ENCODE results near the gene LNPEP.

The LNPEP gene

DNA sequence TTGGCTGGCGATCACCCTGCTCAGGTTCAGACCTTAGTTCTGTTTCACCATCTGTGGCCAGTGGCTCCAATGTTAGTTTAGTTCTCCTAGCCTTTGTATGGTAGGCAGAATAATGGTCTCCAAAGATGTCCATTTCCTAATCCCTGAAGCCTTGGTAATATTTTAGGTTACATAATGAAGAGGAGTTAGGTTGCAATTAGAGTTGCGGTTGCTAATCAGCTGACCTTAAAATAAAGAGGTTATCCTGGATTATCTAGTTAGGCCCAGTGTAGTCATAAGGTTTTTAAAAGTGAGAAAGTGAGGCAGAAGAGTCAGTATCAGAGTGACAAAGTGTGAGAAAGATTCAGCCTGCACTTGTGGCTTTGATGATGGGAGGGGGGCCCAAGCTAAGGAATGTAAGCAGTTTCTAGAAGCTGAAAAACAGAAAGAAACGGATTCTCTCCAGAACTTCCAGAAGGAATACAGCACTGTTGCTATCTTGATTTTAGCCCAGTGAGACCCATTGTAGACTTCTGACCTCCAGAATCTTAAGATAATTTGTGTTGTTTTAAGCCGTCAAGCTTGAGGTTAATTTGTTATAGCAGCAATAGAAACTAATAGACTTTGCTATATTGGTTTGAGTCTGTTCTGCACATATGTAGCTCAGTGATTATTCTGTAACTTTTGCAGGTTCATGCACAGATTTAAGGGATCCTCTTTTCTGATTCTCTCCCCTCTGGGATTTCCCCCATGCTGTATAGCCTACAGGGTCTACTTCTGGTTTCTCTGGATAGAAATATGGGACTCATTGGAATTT lies 21.6 kb downstream of the LNPEP start:
- DNase-seq (ENCODE audit: low read depth in 4 of 4, low spot score in 1 of 4): peak in 1 of 4 experiments; percentile 22

DNA sequence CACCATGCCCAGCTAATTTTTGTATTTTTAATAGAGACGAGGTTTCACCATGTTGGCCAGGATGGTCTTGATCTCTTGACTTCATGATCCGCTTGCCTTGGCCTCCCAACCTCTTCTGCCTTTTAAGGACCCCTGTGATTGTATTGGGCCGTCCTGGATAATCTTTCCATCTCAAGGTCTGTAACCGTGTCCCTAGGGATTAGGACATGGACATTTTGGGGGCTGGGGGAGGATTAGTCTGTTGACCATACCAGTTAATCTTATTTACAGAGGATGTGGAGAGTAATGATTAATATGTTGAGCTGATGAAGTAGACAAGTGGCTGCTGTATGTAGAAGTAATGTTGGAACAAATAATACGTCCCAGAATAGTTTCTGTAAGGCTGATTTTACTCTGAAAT lies 23.1 kb downstream of the LNPEP start:
- DNase-seq (ENCODE audit: low read depth in 4 of 4, low spot score in 1 of 4): no peak

DNA sequence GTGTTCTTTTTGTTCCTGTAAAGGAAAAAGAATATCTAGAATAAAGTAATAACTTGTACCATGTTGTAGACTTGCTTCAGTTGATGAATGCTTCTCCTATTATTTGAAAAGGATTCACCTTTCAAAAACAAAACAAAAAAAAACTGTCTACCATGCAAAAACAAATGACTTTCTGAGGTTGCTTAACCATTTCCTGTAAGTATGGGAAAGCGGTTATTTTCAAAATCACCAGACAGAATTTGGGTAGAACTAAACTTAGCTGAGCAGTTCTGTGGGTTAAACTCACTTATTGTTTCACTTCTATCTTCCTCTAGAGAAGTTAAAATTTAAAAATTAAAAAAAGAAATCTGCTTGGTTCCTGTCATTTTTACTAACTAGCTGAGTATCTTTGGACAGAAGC lies 25.2 kb downstream of the LNPEP start:
- no peak for DNase-seq (ENCODE audit: low read depth in 4 of 4, low spot score in 1 of 4)

DNA sequence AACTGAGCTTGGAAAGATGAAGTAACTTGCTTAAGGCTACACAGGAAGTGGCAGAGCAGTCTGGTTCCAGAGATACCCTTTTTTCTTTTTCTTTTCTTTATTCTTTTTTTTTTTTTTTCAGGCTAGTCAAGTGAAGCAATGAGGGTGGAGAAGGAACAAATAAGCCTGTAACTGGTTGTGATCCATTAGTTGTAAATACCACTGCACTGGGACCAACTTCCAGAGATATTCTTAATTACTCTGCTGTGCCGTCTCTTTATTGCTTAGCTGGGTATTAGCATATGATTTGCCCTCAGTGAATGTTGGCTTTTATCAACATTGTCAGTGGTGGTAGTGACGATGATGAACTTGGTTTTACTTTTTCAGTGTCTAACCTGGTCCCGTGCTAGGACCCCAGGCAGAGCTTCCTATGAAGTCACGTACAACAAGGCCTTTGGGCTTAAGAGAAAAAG lies 26.7 kb downstream of the LNPEP start:
- DNase-seq (ENCODE audit: low read depth in 4 of 4, low spot score in 1 of 4): no peak

DNA sequence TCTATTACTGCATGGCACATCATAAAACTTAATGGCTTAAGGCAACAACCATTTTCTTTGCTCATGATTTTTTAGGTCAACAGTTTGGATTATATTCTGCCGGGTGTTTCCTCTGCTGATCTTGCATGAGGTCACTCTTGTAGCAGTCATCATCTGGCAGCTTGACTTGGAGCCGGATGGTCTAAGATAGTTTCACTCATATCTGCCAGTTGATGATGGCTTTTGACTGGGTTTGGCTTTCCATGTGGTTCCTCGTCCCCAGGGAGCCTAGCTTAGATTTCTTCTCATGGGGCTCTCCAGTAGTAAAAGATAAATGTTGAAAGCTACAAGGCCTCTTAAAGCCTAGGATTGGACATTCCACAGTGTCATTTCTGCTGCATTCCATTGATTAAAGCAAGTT lies 27.4 kb downstream of the LNPEP start:
- no peak for DNase-seq (ENCODE audit: low read depth in 4 of 4, low spot score in 1 of 4)

DNA sequence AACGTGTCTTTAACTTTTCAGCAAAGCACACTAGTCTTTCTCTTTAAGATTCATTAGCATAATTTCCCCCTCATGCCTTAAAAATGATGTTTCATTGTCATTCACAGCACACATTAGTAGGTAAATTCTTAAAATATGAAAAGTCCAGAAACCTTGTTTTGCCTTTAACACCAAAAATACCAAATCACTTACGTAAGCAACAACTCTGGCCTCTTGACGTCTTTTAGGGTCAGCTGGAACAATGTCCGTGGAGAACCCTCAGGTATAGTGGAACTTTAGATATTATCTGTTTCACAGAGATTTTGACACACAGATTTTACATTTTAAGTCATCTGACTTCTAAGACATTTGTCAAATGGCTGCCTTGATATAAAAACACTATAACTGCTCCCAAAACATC lies 30.9 kb downstream of the LNPEP start:
- DNase-seq (ENCODE audit: low read depth in 4 of 4, low spot score in 1 of 4): no peak

DNA sequence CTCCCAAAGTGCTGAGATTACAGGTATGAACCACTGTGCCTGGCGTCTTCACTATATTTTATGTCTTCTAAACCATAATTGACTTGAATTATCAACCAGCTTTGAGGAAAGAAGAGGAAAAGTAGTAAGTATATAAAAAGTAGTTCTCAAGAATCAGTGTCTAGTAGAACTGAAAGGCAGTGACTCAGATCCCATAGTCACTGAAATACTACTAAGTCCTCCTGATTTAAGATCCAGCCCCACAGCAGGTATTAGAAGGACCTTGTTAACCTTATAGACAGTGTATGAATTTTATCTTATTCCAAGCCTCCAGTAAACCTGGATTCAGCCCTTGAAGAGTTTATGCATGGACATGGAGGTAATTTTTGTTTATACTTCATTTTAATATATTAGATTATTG lies 31.5 kb downstream of the LNPEP start:
- DNase-seq (ENCODE audit: low read depth in 4 of 4, low spot score in 1 of 4): no peak

DNA sequence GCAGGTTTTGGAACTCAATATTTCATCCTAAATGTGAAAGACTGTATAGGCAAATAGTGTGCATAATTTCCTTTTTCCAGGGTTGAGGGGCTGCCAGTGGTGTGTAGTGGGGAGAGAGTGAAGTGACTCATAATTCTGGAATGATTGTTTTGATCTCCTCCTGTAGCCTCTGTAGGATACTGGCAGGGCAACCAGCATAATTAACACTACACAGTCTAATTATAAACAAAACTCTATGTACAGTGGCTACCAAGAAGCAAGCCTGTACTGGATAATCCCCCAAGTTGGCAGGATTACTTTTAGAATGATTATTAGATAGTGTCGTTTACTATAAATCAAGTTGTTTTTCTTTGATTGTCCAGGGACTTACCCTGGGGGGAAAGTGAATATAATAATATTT lies 32.2 kb downstream of the LNPEP start:
- no peak for DNase-seq (ENCODE audit: low read depth in 4 of 4, low spot score in 1 of 4)

DNA sequence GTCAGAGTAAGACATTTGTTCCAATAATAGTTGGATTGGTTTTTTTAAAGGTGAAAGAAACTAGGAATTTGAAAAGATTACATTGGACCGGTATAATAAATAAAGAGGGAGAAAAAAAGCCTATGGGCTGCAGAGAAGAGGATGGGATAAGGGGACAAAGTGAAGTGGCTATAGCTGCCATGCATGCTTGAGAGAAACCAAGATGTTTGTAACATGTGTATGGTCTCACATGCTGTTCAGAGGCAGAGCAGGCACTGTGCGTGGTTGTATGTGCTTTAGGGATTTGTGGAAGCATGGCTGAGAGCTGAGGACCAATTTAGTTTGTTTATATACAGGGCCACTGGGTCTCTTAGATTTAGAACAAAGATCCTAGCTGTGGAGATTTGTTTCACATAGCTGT lies 32.7 kb downstream of the LNPEP start:
- DNase-seq (ENCODE audit: low read depth in 4 of 4, low spot score in 1 of 4): no peak

DNA sequence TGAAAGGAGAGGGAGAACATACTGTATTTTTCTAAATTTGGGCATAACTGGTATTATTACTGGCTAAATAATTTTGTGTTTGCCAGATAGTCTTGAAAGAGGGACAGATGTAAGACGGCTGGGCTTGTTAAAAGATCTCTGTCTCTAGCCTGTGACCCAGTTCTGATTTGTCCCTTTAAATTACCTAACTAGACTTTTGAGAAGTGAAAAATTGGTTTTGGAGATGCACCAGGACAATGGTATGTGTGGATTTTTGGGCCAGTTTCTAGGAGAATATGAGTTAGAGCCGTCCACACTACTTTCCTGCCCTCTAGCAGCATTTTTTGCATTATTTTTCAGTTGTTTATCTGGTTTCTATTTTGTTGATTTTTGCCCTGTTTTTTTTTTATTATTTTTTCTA lies 33.5 kb downstream of the LNPEP start:
- no peak for DNase-seq (ENCODE audit: low read depth in 4 of 4, low spot score in 1 of 4)

DNA sequence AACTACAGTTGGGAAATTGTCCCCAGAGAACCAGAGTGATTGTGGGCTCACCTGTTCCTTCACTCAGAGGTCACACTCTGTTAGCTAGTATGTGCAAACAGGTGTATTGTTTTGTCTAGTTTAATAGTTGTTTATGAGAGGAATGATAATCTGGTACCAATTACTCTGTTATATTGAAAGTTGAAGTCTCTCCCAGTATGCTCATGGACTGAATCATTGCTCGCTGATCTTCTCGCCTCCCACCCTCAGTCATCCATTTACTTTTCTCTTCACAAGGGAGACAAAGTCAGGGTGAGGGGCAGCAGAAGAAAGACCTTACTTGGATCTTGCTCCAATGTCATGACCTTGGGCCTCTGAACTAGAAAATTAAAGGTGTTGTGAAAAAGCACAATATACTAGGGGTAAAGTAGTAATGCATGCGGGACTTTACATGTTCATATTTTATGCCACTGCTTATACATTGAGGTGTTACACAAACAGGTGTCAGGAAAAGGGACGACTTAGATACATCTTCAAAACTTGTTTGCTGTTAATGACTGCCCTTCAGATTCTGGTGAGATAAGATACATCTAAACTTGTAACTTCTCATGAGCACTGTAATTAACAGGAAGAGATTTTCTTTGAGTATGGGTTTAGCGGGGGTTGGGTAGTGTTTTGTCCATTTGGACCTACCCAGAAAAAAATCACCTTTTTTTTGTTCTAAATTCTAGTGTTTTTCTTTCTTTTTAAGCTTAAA lies 36.9 kb downstream of the LNPEP start:
- DNase-seq (ENCODE audit: low read depth in 4 of 4, low spot score in 1 of 4): no peak

DNA sequence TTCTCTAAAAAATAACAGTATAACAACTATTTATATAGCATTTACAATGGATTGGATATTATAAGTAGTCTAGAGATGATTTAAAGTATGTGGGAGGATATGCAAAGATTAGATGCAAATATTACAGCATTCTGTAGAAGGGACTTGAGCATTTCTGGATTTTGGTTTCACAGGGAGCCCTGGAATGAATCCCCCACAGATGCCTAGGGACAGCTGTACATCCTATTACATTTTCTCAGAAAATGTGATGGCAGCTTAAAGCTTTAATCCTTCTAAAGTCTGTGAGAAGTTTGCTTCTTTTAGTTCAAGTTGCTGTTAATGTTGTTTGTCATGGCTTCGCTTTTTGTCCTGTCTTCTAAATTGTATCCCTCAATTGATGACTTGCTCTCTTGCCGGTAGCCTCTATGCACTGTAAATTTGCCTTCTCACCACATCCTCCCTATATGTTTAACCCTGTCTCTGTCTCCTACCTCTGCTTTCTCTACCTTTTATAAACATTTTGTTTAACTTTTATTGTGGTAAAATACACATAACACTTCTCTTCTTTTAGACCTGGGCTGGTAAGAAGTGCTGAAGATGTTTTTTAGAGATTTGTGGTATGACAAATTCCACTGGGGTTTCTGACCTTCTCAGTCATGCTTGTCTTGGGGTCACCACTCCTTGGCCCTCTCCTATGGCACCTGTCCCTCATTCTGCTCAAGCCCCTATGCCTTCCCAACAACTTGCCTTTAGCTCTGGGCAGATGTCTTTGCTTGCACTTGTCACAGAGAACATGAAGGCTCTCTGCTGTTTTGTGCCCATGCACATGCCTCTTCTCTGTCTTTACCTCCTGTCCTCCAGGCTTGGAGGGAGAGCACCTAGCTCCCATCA lies 37.9 kb downstream of the LNPEP start:
- no peak for DNase-seq (ENCODE audit: low read depth in 4 of 4, low spot score in 1 of 4)

DNA sequence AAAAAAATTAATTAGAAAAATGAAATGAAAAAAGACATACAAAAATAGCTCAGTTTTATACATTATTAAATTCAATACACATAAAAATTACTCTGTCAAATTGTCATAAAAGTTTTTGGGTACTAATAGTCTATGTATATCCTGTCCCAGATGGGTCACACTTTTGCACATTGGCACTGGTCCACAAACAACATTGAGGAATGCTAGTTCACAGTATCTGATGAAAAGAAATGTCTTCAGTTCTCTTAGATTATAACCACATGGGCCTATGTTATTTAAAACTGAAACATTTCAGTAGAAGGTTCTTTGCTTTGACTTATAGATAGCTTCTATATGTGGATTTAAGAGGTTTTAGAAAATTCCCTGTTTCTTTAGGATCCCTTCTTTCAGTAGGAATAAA lies 39.8 kb downstream of the LNPEP start:
- no peak for DNase-seq (ENCODE audit: low read depth in 4 of 4, low spot score in 1 of 4)

DNA sequence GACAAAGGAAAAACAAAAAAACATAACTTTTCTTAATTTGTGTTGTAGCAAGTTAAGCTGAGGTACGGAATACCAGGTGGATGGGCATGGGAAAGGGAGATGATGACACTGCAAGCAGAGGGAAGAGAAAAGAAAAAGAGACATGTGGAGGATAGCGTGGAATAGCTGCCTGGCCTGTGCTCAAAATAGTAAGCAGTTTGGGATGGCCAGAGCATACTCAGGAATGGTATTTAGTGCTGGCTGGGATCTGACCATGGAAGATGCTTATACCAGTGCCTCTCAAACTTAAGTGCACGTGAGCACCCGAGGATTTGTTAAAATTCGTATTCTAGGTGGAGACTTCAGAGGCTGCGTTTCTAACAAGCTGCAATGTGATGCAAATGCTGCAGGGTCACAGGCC lies 41.3 kb downstream of the LNPEP start:
- no peak for DNase-seq (ENCODE audit: low read depth in 4 of 4, low spot score in 1 of 4)

DNA sequence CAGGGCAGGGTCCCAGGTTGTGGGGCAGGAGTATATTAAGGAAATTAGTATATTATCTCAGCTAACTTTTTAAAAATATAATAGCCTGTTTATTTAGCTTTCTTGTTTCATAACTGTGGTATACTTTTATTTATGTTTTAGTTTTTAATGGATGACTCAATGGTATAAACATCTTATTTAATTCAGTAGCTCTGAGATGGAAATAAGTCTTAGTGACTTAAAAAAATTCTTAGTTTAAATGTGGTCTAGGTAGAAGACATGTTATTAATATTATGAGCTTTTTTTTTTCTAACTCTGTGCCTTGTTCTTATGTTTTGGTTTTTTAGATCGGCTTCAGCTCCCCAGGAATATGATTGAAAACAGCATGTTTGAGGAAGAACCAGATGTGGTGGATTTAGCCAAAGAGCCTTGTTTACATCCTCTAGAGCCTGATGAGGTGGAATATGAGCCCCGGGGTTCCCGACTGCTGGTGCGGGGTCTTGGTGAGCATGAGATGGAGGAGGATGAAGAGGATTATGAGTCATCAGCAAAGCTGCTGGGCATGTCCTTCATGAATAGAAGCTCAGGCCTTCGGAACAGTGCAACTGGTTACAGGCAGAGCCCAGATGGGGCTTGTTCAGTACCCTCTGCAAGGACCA lies 43.1 kb downstream of the LNPEP start:
- DNase-seq (ENCODE audit: low read depth in 4 of 4, low spot score in 1 of 4): no peak

DNA sequence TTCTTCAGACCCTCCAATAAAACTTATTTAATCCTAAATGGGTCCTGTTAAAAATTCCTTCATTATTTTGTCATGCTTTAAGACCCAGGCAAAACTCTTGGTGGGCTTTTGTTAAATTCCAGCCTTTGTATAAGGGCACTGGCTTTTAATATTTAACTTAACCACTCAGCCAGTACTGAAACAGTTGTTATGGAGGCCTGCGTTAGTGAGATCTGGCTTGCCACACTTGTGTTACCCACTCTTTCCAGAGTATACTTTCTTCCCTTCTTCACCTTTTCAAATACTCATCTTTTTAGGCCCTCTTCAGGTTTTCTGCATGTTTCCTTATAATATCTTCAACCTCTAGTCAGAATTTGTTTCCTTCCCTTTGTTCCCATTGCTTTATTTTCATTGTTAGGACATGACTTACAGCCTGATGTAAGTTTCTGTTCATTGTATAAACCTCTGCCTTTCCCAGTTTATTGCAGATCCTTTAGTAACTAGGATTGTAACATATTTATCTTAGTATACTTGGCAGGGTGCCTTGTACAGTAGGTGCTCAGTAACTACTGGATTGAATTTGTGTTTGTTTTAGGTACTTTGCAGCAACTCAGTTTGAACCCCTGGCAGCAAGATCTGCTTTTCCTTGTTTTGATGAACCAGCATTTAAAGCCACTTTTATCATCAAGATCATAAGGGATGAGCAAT lies 48.8 kb downstream of the LNPEP start:
- DNase-seq (ENCODE audit: low read depth in 4 of 4, low spot score in 1 of 4): no peak

DNA sequence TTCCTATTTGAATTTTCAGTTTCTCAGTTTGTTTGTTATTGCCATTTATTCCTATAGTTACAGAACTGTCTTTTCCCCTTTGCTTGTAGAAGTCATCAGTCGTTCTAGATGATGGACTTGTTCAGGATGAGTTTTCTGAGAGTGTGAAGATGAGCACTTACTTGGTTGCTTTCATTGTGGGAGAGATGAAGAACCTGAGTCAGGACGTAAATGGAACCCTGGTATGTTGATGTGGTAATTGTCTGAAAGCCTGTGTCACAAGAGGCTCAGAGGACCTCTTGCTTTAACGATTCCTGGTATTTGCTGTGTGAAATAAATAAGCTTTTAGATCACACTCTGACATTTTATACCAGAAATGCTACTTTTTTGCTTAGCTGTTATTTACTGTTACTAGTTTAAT lies 50.6 kb downstream of the LNPEP start:
- no peak for DNase-seq (ENCODE audit: low read depth in 4 of 4, low spot score in 1 of 4)

DNA sequence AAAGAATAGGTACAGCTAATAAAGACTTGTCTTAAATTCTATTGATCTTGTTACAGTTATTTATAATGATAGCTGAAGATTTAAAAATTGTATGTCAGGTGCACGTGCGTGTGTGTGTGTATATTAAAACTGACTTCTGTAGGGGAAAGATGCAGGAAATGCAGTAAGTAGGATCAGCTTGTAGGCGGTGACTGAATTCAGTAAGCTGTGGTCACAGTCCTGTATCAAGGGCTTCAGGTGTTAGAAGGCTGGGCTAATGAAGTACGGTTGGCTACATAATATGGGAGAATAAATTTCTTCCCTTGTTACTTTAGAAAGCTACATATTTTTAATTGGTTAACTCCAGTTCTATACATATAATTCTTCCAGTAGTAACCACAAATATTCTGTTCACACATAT lies 54.2 kb downstream of the LNPEP start:
- no peak for DNase-seq (ENCODE audit: low read depth in 4 of 4, low spot score in 1 of 4)

DNA sequence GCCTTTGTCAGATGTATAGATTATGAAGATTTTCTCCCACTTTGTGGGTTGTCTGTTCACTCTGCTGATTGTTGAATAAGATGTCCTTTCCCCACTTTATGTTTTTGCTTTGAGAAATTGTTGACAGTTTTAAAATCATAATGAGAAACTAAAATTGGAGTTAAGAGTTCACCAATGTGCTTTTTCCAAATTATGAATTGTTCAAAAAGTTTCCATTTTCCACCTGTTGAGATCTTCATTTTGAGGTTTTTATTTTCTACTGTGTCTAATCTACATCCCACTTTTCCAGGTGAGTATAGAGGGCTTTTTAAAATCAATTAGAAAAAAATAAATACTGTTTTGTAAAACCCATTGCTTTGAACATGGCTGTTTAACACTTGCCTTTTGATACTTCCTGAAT lies 55.8 kb downstream of the LNPEP start:
- DNase-seq (ENCODE audit: low read depth in 4 of 4, low spot score in 1 of 4): no peak

DNA sequence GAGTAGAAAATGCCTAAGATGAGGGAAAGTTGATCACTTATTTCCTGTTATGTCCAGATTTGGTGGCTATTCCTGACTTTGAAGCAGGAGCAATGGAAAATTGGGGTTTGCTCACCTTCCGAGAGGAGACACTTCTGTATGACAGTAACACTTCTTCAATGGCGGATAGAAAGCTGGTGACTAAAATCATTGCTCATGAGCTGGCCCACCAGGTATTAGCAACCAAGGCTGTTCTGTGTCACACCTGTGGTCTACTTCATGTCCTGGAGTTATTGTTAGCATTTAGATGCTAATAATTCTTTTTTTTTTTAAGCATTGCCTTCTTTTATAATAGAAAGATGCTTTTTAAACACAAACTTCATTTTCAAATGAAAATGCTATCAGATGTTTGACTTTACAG lies 57.9 kb downstream of the LNPEP start:
- DNase-seq (ENCODE audit: low read depth in 4 of 4, low spot score in 1 of 4): no peak

DNA sequence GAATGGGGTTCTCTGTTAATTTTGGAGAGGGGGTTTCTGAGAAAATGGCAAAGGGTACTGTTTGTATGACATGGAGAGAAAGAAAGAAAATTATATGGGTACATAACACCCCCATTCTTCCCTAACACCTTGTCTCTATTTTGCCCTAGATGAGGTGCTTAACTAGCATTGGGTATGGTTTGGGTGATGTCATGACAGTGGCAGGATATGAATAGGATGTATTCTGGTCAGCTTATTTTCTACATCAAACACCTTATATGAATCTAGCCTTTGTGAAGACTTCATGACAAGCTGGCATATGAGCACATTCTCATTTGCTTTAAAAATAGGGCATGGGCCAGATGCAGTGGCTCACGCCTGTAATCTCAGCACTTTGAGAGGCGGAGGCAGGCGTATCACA lies 58.6 kb downstream of the LNPEP start:
- no peak for DNase-seq (ENCODE audit: low read depth in 4 of 4, low spot score in 1 of 4)

All from stimulated activated CD4-positive, alpha-beta T cell treated with anti-CD3 and anti-CD28 coated beads, Interleukin-1b, Interleukin-23, amount 100 ng/mL, for 24 hours (primary cell).